ENCODE measurements around the gene OR2L3.
"Not testable (repeated sequence)": the region's sequence is repeated elsewhere in the genome, so short reads cannot be mapped to it uniquely, and the experiment has no call there.

OR2L3 gene, protein sequence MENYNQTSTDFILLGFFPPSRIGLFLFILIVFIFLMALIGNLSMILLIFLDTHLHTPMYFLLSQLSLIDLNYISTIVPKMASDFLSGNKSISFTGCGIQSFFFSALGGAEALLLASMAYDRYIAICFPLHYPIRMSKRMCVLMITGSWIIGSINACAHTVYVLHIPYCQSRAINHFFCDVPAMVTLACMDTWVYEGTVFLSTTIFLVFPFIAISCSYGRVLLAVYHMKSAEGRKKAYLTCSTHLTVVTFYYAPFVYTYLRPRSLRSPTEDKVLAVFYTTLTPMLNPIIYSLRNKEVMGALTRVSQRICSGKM

GRCh38 chr1:248046536-248046935, at the start of gene OR2L3:
OR2L3 (plus strand) TSS chr1:248046836; CDS start chr1:248060682, 13,846 bp downstream.
- no peak for DNase-seq

- DNase-seq: no peak
These were observed 47.8 kb upstream of the OR2L3 start for GRCh38 chr1:247998811-247999210.

GRCh38 chr1:248000169-248000568, 46.5 kb upstream of the OR2L3 start:
- no peak for DNase-seq

GRCh38 chr1:248007778-248008177, 38.9 kb upstream of the OR2L3 start:
- no peak for DNase-seq

- DNase-seq: no peak
These were observed 37.0 kb upstream of the OR2L3 start for GRCh38 chr1:248009681-248010080.

- DNase-seq: no peak
These were observed 33.4 kb upstream of the OR2L3 start, which contains the start of gene OR2L5 for GRCh38 chr1:248013229-248013710. OR2L5 (plus strand) TSS chr1:248013660; CDS start chr1:248021948, 8,288 bp downstream.

- no peak for DNase-seq
These were observed 30.8 kb upstream of the OR2L3 start for GRCh38 chr1:248015803-248016202.

- no peak for DNase-seq
These were observed 16.9 kb upstream of the OR2L3 start, which contains the start of gene OR2L2 for GRCh38 chr1:248029770-248030169. OR2L2 (plus strand) TSS chr1:248030070; CDS start chr1:248038268, 8,198 bp downstream.

DNA sequence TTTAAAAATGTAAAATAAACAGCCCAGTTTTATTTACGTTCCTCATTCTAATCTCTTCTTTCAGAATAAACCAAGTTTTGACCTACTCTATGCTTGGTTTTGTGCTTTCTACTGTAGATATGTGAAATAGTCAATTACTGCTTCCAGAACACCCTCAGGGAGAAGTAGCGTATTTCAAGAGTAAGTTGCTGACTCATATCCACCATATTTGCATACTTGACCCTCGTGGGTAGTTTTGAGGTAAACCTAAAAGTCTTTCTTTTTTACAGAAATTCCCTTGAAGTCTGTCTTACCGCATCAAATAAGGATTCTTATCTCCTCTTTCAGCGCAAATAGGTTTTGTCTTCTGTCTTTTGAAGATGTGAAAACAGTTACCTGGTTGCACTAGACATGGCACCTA, 1.4 kb upstream of the OR2L3 start:
- DNase-seq: no peak

- DNase-seq: no peak
These were observed 372 bp downstream of the OR2L3 start for GRCh38 chr1:248047008-248047407.

- DNase-seq: no peak
These were observed 8.0 kb downstream of the OR2L3 start for GRCh38 chr1:248054671-248055070.

DNA sequence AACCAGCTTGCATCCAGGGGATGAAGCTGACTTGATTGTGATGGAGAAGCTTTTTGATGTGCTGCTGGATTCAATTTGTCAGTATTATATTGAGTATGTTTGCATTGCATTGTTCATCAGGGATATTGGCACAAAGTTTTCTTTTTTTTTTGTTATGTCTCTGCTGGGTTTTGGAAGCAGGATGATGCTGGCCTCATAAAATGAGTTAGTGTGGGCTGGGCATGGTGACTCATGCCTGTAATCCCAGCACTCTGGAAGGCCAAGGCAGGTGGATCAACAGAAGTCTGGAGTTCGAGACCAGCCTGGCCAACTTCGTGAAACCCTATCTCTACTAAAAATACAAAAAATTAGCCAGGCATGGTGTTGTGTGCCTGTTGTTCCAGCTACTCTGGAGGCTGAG, 8.6 kb downstream of the OR2L3 start:
- DNase-seq: no peak

DNA sequence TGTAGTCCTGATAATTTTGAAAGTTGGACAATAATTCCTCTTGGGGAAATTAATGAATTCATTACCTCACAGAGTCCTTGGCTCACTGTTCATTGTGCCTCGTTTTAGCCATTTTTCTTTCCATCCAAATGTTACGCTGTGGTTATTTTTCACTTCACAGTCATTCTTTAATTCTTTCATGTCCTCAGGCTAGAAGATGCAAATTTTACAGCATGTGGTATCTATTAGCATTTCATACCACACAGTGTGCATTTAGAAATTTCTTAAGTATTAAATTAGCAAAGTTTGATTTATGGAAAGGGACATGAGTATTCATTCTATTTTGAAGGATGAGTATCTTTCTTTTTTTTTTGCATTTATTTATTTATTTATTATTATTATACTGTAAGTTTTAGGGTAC, 18.4 kb downstream of the OR2L3 start:
- DNase-seq: no peak

DNA sequence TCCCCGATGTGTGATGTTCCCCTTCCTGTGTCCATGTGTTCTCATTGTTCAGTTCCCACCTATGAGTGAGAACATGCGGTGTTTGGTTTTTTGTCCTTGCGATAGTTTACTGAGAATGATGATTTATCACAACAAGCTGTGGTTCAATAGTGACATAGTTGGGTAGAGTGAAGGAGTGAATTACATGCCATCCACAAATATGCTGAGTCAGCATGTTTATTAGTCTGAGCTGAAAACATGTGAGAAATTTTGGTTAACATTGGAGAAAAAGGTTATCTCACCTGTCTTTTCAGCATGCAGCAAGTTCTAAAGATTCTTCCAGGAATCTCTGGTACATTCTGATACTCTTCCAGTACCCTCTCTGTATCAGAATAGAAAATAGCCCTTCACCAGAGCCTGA, 19.0 kb downstream of the OR2L3 start:
- DNase-seq: no peak

DNA sequence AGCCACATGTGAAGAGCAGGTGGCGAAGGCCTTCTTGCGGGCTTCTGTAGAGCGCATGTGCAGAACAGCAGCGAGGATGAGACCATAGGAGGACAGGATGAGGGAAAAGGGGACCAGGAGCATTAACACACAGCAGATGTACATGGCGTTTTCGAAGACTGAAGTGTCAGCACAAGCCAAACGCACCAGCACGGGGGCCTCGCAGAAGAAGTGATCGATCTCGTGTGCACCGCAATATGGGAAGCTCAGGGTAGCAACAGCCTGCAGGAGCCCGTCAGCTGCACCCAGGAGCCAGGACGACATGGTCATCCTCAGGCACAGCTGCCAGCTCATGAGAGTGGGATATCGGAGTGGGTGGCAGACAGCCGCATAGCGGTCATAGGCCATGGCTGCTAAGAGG, 37.2 kb downstream of the OR2L3 start:
- not testable (repeated sequence) for DNase-seq

- no peak for DNase-seq
These were observed 48.2 kb downstream of the OR2L3 start, which contains the start of gene OR2L13 for GRCh38 chr1:248094884-248095283. OR2L13 (plus strand) TSS chr1:248095184; CDS start chr1:248099376, 4,192 bp downstream.

- DNase-seq: no peak
These were observed 51.9 kb downstream of the OR2L3 start for GRCh38 chr1:248098529-248098928.

DNA sequence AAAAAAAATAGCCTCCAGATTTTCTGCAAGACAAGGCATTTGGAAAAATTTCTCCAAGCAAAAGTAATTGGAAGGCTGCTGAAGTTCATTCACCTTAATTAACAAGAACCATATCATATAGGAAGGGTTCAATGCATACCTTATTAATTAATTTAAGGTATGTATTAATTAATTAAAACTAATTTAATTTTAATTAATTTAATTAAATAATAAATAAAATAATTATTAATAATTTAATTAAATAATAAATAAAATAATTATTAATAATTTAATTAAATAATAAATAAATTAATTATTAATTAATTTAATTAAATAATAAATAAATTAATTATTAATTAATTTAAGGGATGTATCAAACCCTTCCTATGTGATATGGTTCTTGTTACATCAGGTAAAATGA, 56.2 kb downstream of the OR2L3 start:
- DNase-seq: no peak

DNA sequence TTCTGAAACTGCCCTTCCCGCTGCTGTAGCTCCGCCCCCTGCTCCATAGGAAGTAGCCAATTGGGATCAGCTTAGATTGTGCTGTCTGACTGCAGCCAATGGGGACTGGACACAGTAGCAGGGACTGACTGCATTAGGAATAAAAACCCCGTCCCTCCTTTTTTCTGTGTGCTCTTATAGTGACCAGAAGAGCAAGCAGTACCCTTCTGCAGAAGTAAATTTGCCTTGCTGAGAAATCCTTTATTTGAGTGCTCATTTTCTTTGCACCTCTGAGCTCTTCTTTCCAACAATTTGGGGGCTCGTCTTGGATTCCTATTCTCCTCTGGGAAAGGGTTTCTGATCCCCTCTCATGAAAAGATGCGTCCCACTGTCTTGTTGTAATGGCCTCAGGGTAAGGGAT, 64.5 kb downstream of the OR2L3 start:
- DNase-seq: no peak

All from CD4-positive, alpha-beta T cell treated with Interleukin-6 for 4 hours (primary cell).